ENCODE measurements around the gene ZNF407.

The ZNF407 gene

DNA sequence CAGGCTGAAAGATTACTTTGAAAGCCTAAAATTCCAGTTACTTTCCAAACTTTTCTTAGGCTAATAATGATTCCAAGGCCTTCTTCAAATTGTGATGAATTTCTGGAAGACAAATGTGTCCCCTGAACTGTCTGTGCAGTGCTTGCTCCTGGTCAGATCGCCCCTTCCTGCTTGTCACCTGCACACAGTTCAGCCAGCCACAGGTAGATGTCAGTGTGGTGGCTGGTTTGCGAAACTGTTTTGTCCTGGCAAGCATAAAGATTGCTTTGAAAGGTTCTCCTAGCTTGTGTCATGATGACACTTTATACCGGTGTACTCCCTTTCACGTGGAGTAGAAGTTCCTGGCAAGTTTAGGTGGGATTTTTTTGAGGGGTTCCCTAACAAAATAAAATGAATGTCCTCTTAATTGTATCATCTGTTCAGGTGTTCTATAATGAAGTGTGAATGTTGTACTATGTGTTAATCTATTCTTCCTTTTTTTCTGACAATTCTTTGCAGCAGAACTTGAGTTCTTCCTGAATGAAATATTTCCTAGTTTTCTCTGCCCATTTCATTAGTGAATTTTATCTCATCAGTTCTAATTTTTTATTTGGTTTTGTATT, 298.8 kb downstream of the ZNF407 start:
- DNase-seq, result peak; percentile 9

DNA sequence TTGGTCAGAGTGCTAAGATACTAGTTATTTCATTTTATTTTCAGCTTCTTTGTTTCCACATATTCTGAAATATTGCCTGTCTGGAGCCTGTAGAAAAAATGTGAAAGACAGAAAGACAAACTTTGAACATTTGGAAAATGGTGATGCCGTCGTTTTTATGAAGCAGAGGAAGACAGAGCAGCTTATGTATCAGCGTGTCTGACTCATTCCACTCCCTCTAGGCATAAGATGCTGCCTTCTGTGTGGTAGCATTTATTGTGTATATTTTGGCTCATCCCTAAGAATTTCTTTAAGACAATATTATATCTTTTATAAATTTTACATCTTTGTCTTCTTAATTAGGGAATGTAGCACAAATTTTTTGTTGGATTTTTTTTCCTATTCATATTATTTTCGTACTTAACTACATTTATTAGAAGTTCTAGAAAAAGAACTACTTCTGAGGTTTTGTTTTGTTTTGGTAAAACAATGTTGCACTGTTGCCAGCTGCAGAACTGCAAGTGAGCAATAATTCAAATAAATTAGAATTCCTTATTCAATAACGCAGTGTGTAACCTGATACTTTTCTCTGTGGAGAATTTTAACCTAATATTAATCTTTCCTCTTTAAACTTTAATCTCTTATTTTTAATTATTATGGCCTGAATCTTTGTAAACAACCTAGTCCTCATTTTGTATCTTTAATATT, 300.4 kb downstream of the ZNF407 start:
- DNase-seq, result no peak

DNA sequence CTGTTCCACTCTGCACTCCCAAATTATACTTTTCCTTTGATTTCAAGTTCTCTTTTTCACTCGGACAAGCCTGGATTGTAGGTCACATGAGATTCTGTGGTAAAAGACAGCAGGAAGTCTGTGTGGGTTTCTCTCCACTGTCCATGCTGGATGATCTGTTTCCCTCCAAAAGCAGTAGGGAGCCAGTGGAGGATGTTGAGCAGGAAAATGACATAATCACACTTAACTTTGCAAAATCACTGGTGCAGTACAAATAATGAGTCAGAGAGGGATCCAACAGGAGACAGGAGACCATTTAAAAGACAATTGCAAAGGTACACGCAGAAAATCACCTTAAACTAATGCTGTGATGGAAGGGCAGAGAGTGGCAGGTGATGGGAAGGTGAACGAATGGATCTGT, 301.3 kb downstream of the ZNF407 start:
- DNase-seq, result no peak

DNA sequence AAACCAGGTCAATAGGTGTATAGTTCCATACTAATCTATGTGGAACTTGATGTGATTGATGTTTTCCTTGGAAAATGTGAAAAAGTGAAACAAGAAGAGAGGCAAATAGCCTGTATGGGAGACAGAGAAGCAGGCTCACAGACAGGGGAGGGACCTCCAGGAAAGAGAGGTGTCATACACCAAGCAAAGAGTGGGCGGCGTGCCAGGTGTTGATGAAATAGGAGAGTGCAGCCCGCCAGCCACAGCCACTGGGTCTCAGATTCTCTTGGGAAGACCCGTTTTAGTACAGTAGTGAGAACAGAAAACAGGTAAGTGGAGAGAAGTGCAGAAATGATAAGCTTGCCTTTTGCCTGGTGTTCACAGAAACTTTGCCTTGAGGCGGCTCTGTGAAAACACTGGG, 301.9 kb downstream of the ZNF407 start:
- DNase-seq, result no peak

DNA sequence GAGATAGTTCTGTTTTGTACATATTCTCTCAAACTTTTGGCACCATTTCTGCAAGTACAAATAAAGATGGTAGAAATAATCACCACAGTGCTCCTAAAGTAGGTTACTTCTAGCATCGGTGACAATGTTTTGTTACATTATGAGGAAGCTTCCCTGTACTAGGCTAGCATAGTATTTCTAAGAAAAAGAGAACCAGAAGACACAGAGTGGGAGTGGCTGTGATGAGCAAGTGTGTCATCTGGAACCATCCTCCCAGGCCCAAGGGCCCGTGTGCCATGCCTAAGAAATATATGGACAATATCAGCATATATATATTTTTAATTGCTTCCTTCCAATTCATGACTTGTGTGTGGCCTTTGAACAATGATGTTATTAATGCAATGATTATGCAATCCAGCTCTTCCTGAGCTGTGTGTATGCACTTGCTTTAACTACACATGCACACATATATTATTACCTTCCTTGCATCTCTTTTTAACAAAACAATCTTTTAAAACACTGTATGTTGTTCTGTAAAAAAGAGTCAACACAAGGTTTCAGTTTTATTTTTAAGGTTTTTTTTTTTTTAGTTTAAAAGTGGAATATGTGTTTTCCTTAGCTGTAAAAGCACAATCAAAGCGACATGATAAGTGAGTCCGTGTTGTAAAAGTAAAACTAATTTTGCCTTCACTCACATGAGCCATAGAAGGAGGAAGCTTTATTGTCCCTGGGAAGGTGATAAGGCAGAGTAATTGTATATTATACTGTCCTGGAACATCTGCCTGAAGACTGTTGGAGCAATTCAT, 303.9 kb downstream of the ZNF407 start:
- DNase-seq, result no peak

DNA sequence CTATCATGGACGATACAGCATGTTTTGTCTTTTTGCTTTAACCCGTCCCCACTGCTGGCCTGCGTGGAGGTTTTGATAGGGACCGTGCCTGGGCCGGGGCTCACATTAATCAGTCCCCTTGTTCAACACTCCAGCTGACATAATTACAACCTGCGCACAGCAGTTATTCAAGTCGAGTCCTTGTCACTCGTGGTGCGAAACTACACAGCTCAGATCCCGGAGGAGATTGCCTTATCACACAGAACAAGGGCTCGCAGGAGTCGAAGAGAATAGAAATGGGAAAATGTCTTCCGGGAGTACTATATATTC, 304.4 kb downstream of the ZNF407 start:
- DNase-seq, result no peak

DNA sequence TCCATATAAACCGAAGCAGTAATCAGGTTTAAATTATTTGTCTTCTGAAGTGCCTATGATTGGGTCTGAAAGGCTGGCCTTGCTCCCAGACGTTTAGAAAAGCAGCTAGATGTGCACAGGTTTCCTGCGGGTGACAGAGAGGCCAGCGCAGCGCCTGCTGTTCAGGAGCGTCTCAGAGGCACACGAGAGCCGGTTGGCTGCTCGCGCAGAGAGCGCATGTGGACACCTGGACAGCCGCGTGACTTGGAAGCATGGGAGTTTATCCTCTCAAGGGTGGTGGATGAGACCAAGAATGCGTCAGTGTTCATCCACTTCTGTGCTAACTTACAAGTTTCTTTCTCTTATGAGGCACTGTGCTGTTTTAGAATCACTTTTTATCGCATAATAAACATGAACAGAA, 307.6 kb downstream of the ZNF407 start:
- no peak for DNase-seq

DNA sequence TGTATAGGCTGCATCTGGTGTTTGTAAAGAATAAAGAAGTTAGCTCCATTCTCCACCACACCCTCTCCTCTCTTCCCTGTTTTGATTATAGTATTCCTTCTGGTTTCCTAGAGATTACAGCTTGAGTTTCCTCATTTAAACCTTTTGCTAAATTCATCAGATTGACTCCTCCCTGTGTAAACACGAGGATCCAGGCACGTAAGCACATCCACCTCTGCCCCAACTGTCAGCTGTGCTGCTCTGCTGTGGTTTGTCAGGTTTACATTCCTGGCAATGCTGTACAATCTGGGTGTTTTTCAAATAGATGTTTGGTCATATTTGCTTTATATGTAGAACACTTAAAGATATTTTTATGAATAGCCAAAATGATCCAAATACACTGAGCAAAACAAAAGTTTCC, 308.5 kb downstream of the ZNF407 start:
- no peak for DNase-seq

DNA sequence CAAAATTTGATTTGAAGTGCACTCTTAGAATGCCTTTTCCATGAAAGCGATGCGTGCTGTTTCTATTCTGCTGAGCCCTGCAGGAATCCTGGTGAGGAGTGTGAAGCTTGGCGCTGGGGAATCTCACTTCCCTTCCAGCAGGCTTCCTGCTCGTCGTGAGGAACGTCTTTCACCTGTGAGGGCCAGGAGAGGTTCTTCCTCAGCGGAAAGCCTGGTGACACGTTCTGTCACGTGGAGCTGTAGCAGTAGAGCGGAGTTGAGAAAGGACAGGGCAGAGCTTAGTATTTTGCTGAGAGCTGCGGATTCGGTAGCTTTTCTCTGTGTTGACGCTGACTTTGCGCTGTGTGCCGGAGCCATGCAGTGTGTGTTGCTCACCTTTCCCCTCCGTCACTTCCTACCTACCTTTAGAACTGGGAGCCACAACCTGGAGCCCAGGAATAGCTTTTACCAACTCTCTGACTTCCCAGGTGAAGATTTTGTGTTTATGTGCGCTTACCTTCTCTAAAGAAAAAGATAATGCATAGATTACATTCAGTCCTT, 316.5 kb downstream of the ZNF407 start:
- DNase-seq, result no peak

DNA sequence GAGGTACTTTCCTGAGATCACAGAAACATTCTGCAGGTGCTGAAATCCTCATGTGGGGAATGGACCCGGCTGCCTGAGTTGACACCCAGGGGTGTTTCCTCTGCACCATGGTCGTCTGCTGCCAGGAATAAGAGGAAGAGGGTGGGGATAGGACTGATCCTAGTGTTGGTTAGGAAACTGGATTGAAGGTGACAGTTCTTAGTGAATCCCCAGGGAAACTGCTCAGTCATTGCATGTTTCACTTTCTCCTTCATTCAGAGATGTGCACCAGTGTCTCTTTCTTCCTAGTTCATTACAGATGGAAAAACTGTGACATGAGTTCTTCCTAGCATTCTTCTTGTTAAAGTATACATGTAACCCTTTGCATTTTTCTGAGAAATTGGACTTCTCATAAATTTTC, 317.0 kb downstream of the ZNF407 start:
- DNase-seq, result no peak

DNA sequence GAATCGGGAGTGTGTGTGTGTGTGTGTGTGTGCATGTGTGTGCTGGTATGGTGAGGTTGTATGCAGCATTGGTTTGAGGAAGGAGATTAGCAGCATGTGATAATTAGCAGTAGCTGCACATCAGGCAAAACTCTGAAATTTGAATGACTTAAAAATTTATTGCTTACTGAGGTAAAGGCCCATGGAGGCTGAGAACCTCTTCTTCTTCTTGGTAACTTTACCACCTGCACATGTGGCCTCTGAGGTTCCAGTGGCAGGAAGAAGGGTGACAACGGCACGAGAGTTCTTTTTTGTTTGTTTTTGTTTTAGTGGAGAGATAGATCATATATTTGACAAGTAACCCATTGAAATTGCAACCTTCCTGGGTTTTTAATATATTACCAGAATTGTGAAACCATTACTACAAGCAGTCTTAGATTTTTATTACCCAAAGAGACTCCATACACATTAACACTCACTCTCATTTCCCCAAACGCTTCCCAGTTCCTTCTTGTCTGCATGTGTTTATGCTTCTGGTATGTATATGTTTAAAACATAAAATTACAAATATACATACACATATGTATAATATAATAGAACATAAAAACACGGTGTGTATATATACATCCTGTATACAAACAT, 319.2 kb downstream of the ZNF407 start:
- no peak for DNase-seq

DNA sequence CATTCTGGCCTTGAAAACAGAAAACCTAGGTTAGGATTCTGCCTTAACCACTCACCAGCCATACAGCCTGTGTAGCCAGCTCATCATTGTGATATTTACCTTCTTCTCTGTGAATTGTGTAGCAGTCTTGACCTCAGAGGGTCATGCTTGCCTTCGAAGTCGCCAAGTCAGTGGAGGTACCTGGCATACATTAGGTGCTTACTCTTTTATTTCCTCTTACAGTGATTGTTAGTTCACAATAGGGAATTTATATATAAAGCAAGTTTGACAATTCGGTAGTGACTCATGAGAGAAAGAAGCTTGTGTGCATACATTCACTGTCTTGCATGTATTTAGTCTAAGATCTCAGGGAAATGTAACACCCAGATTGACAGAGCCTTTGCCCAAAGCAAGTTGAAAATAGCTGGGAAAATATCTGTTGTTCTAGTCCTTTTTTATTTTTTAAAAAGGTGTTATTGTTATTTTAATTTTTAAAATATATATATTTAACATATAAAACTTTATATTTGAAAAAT, 320.7 kb downstream of the ZNF407 start:
- DNase-seq, result no peak

DNA sequence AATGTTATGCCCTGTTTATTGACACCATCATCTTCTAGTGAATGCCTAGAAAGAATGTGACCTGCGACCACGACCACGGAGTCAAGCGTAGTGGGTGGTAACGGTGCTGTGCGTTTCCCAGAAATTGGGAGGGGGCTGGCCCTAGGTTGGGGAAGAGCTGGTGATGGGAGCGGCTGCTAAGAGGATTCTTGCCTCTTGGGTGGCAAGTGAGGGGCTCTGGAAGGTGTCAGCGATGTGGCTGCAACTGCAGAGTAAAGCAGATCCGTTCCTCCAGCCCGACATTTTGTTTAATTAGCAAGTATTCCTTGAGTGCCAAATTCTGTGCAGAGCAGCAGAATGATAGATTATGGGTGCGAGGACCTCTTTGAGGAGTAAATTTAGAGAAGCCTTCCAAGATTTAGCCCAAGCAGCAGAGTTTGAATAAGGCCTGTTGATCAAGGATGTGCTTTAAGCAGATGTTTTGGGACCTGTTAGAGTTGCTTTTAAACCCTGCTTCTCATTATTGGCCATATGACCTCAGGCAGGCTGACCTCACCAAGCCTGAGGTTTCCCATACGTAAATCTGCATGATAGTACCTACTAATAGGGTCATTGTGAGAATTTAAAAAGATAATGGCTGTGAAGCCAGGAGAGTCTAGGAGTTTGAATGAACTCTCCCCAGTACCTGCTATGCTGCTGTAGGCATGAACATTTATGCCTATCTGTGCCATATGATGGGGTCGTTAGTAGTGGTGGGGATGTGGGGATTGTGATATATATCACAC, 323.6 kb downstream of the ZNF407 start:
- no peak for DNase-seq

DNA sequence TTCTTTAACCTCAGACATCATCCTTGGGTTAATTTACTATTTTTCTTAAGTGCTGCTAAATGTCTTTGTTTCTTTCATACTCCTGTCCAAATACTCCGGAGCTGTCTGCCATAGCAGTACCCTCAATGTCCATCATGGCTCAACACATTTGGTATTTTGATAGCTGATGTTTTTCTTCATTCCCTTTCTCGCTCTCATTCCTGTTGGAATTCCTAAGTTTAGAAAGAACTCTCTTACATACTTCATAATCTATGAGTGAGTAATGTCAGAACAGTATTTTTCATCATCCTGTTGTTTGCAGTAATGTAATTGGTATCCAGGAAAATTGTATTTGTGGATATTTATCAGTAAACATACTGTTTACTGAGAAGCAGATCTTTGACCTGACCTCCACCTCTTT, 328.4 kb downstream of the ZNF407 start:
- no peak for DNase-seq

DNA sequence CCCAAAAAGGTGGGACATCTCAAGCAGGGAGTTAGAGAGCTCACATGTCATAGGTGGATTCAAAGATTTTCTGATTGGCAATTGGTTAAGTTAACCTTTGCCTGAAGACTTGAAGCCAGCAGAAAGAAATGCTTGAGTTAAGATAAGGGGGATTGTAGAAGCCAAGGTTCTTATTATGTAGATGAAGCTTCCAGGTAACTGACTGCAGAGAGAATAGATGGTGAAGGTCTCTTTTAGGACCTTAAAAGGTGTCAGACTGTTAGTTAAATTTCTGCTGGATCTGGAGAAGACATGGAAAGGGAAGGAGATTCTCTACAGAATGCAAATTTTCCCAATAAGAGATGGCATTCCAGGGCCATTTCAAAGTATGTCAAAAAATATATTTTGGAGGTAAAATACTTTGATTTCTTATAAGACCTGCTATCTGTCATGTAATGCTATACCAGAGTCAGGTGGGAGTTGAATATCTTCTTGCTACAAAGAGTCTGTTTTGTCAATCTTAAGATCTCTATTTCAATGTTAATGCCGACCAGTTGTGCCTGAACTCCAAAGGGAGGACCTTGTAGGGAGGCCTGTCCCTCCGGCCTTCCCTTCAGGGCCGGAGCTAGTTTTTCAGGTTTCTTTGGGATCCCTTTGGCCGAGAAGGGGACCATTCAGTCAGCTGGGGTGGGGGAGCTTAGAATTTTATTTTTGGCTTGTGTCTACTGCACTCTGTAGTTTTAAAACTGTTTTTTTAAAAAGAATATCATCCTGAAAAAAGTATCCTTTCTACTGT, 330.7 kb downstream of the ZNF407 start:
- no peak for DNase-seq

DNA sequence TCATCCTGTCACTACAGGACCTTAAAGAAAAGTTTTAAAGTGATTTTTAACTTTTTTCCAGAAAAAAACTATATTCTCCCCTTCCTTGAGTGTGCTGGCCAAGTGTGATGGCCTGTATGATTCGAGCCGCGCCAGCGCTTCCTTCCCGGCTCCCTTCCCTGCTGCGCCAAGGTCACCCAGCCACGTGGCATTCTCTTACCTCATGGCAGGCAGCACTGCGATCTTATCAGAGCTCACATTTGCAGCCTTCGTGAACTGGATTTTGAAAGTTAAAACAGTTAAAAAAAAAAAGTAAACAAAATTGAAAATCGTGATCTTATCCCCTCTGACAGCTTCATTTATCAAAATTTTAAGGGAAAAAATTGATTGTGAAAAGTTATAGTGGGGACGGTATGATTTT, 331.4 kb downstream of the ZNF407 start:
- DNase-seq, result no peak

DNA sequence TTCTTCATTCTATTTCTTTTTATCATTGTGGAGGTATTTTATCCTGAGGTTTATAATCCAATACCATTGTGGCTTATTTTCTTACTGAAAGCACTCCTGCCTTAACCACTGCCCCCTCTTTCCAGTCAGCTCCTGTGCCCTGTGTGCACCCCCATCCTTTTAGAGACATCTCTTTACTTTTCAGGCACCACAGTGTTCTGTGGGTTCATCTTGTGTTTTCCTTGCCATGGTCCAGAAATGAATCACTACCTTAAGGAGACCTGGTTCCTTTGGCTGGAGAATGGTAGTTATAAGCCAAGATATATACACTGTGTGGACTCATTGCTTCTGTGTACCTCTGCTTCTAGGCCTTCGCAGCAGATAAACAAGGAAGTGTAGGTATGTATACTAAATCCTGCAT, 332.9 kb downstream of the ZNF407 start:
- no peak for DNase-seq

DNA sequence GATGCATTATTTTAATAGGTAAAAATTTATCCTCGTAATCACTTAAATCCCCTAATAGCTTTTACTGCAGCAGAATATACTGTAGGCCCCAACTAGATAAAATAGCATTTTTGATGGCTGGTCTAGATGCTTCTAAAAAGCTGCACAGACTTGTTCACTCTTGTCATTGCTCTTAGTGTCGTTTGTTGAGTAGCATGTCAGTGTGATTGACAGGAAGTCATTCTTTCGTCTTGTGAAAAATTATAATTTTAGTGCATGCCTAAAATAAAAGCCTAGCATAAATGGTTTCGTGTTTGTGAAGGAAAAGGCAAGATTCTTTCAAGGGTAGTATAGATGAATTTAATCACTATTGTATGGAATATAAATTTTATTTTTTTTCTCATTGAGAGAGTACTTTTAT, 336.3 kb downstream of the ZNF407 start:
- no peak for DNase-seq

DNA sequence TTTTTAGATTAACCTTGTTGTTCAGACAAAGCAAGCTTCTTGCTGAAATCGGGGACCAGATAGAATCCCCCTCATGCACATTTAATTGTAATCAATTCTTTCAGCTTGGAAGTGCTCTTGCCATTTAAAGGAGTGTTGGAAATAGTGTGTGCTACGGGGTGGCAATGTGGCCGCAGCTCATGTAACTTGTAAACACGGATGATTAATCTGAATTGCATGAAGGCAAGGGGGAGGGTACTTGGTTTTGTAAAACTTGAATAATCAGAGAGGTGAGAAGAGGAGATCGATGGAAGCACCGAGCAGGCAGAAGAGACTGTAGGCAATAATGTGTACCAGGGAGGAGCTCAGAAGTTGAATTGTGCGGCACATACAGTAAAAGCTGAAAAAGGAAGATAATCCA, 337.8 kb downstream of the ZNF407 start:
- DNase-seq, result no peak

DNA sequence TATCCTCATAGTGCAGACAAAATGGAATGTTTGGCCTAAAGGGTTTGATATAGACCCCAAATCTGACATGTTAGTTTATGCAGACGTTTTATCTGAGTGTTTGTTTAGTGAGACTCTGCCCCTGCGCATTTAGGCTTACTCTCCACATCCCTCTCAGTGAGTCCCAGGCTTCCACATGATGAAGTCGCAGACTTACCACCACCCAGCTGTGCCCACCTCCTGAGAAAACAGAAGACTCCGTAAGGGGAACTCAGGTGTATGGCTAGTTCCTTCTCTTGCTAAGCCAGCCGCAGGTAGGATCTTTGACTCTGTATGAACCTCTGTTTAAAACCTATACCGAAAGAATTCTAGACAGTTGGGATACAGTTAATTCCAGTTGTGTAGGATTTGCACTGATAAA, 338.7 kb downstream of the ZNF407 start:
- no peak for DNase-seq

DNA sequence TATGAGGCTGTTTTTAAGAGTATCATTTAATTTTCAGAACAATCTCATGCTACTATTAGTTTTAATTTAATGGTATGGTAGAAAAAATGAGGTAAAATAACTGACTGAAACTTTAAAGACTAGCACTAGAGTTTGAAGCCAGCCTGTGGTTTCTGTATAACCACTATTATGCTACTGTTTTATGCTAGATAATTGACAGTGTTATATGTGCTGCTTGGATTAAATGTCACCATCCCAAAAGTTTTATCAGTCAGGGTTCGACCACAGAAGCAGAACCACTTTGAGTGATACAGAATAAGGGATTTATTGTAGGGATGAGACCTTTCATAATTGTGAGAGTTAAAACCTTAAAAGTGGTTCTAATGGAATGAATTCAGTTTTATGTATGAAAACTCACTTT, 339.6 kb downstream of the ZNF407 start:
- no peak for DNase-seq

DNA sequence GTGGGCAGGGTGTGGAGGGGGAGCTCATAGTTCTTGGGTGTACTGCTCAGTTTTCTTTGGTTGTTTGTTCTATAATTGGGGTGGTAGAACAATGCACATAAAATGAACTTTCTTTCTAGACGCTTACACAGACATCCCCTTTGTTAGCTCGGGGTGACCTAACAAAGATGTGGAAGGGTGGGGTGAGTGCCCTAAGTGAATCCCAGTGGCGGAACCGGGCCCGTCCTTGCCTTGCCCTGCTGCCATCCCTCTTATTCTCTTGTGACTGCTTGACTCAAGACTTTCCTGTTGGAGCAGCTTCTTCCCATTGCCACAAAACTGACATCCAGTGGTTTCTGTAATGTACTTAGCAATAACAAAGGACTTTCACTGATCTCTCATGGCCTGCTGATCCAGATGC, 343.2 kb downstream of the ZNF407 start:
- DNase-seq, result no peak
